IMR-90 (cell line): ENCODE results near the gene RORB.

Experiments used
- CEBPB ChIP-seq: IDR thresholded peaks from 2 replicates; pipeline ENCODE4 v1.6.1; 2012; ENCODE audit warnings: low read depth, low read length, improper control_type of control experiment
- CHD1 ChIP-seq: IDR thresholded peaks from 2 replicates; pipeline ENCODE4 v1.6.1; 2012; ENCODE audit warnings: low read depth, low read length, improper control_type of control experiment
- CTCF ChIP-seq: conservative IDR thresholded peaks from 2 replicates; pipeline ENCODE4 v1.5.1; 2012; ENCODE audit warnings: mild to moderate bottlenecking, low read depth, low read length, improper control_type of control experiment
- ELK1 ChIP-seq: fragments of 150-350 bp; IDR thresholded peaks from 2 replicates; pipeline ENCODE4 v1.6.1; 2016; ENCODE audit warnings: low read depth, mild to moderate bottlenecking, low read length, moderate library complexity, borderline replicate concordance
- MAFK ChIP-seq: IDR thresholded peaks from 2 replicates; pipeline ENCODE4 v1.6.1; 2012; ENCODE audit warnings: low read depth, low read length, improper control_type of control experiment
- MAZ ChIP-seq: IDR thresholded peaks from 2 replicates; pipeline ENCODE4 v1.6.1; 2012; ENCODE audit warnings: low read depth, mild to moderate bottlenecking, low read length, improper control_type of control experiment, moderate library complexity, borderline replicate concordance
- MXI1 ChIP-seq: IDR thresholded peaks from 2 replicates; pipeline ENCODE4 v1.6.1; 2012; ENCODE audit warnings: low read depth, mild to moderate bottlenecking, low read length, moderate library complexity, borderline replicate concordance
- POLR2A ChIP-seq: IDR thresholded peaks from 2 replicates; pipeline ENCODE4 v1.6.1; 2012; ENCODE audit warnings: mild to moderate bottlenecking, low read depth, low read length
- RAD21 ChIP-seq: IDR thresholded peaks from 2 replicates; pipeline ENCODE4 v1.6.1; 2012; ENCODE audit warnings: low read length, improper control_type of control experiment
- RCOR1 ChIP-seq: IDR thresholded peaks from 2 replicates; pipeline ENCODE4 v1.6.1; 2012; ENCODE audit warnings: mild to moderate bottlenecking, low read length, improper control_type of control experiment; ENCODE audit not compliant: insufficient replicate concordance
- RFX5 ChIP-seq: IDR thresholded peaks from 2 replicates; pipeline ENCODE4 v1.8.0; 2012; ENCODE audit warnings: low read depth, mild to moderate bottlenecking, low read length, moderate library complexity
- SMC3 ChIP-seq: fragments of 150-350 bp; IDR thresholded peaks from 2 replicates; pipeline ENCODE4 v1.6.1; 2016; ENCODE audit warnings: low read depth, mild to moderate bottlenecking, antibody characterized with exemption, low read length, moderate library complexity
- USF2 ChIP-seq: fragments of 150-350 bp; IDR thresholded peaks from 2 replicates; pipeline ENCODE4 v1.6.1; 2017; ENCODE audit warnings: mild to moderate bottlenecking, antibody characterized with exemption, low read length, low read depth

GRCh38 chr9:74543145-74543544 lies 46.0 kb downstream of the RORB start:
- no peak for TF ChIP-seq CTCF
- TF ChIP-seq POLR2A = no peak
- no peak for TF ChIP-seq RFX5
- TF ChIP-seq RAD21 = no peak
- no peak for TF ChIP-seq SMC3
- TF ChIP-seq CEBPB = no peak
- TF ChIP-seq MAZ = no peak
- no peak for TF ChIP-seq MAFK
- no peak for TF ChIP-seq USF2
- no peak for TF ChIP-seq RCOR1
- TF ChIP-seq ELK1 = no peak
- no peak for TF ChIP-seq MXI1
- TF ChIP-seq CHD1 = no peak
